ENCODE measurements around the gene CAMK4. TPM values are rescaled to one million over a fixed set of nuclear protein-coding genes. Genes with fewer than 3 reads are reported as not detected.
A peak's percentile ranks its signal among the peaks of the same experiment; 100 is the strongest.
"Not testable (repeated sequence)": the region's sequence is repeated elsewhere in the genome, so short reads cannot be mapped to it uniquely, and the experiment has no call there.

The CAMK4 gene
- total and polyA plus RNA-seq, 5 donors from 2014 or later: 85.3 to 167 (median 106) TPM

GRCh38 chr5:111257610-111258009, 33.4 kb downstream of the CAMK4 start:
- peaks cover 57% of the 10 kb centered on the region for H3K4me1 ChIP-seq (ENCODE audit: control insufficient read depth, insufficient read depth, low read length, poor library complexity, severe bottlenecking)

GRCh38 chr5:111259636-111260035, 35.5 kb downstream of the CAMK4 start:
- Histone ChIP-seq H3K4me3 (ENCODE audit: low read depth, low read length) (no peak overlapping the region), H3K9me3 (ENCODE audit: control insufficient read depth in 2 of 2, low read length in 2 of 2) (peaks cover 1 to 7% of the 10 kb centered on the region in 2 experiments), H3K36me3 (ENCODE audit: control insufficient read depth, insufficient read depth, low read length) (peaks cover 4% of the 10 kb centered on the region), H3K4me1 (ENCODE audit: control insufficient read depth, insufficient read depth, low read length, poor library complexity, severe bottlenecking) (peaks cover 37% of the 10 kb centered on the region), H3K27me3 (ENCODE audit: control insufficient read depth, insufficient read depth, low read length) (no peaks in the 10 kb centered on the region), H3K27ac (ENCODE audit: insufficient read depth, low read length, poor library complexity, severe bottlenecking) (no peak overlapping the region)
- no peak overlapping the region for H3K27ac Mint-ChIP-seq
- H3K4me1 Mint-ChIP-seq: peaks cover 25 to 45% (median 43%) of the 10 kb centered on the region in 4 donors
- H3K4me3 Mint-ChIP-seq: no peak overlapping the region
- peaks cover 0 to 5% (median 0%) of the 10 kb centered on the region in 7 donors for H3K9me3 Mint-ChIP-seq
- no peak for DNase-seq
- H3K27me3 Mint-ChIP-seq: no peaks in the 10 kb centered on the region
- ATAC-seq (ENCODE audit: low read depth in 2 of 2): no peak
- H3K36me3 Mint-ChIP-seq: peaks cover 22% of the 10 kb centered on the region

More at GRCh38 chr5:111257610-111258009, 33.4 kb downstream of the CAMK4 start:
- peak overlapping the region in 1 of 4 donors; percentile 2 for H3K4me3 Mint-ChIP-seq
- not testable (repeated sequence) for H3K4me3 ChIP-seq (ENCODE audit: low read depth, low read length); H3K36me3 Mint-ChIP-seq; H3K36me3 ChIP-seq (ENCODE audit: control insufficient read depth, insufficient read depth, low read length); ATAC-seq (ENCODE audit: low read depth in 2 of 2); H3K27me3 ChIP-seq (ENCODE audit: control insufficient read depth, insufficient read depth, low read length); H3K27me3 Mint-ChIP-seq; DNase-seq; H3K27ac ChIP-seq (ENCODE audit: insufficient read depth, low read length, poor library complexity, severe bottlenecking); H3K9me3 ChIP-seq (ENCODE audit: control insufficient read depth in 2 of 2, low read length in 2 of 2); H3K9me3 Mint-ChIP-seq
- peaks cover 24 to 62% (median 49%) of the 10 kb centered on the region in 4 donors for H3K4me1 Mint-ChIP-seq
- peak overlapping the region in 1 of 3 donors; percentile 8 for H3K27ac Mint-ChIP-seq

- Mint-ChIP-seq H3K9me3 (peaks cover 0 to 5% (median 0%) of the 10 kb centered on the region in 7 donors), H3K4me1 (peaks cover 21 to 52% (median 37%) of the 10 kb centered on the region in 4 donors), H3K27ac (no peak overlapping the region), H3K36me3 (peaks cover 32% of the 10 kb centered on the region), H3K27me3 (no peaks in the 10 kb centered on the region), H3K4me3 (no peak overlapping the region)
- H3K4me1 ChIP-seq (ENCODE audit: control insufficient read depth, insufficient read depth, low read length, poor library complexity, severe bottlenecking): peaks cover 17% of the 10 kb centered on the region
- peaks cover 8% of the 10 kb centered on the region for H3K36me3 ChIP-seq (ENCODE audit: control insufficient read depth, insufficient read depth, low read length)
- ATAC-seq (ENCODE audit: low read depth in 2 of 2) (no peak), DNase-seq (no peak)
- no peak overlapping the region for H3K4me3 ChIP-seq (ENCODE audit: low read depth, low read length)
- no peaks in the 10 kb centered on the region for H3K27me3 ChIP-seq (ENCODE audit: control insufficient read depth, insufficient read depth, low read length)
- peaks cover 2 to 7% of the 10 kb centered on the region in 2 experiments for H3K9me3 ChIP-seq (ENCODE audit: control insufficient read depth in 2 of 2, low read length in 2 of 2)
- no peak overlapping the region for H3K27ac ChIP-seq (ENCODE audit: insufficient read depth, low read length, poor library complexity, severe bottlenecking)
These were observed 37.4 kb downstream of the CAMK4 start for GRCh38 chr5:111261610-111262009.

GRCh38 chr5:111262153-111262552, 38.0 kb downstream of the CAMK4 start:
- Mint-ChIP-seq H3K4me1 (peaks cover 25 to 57% (median 36%) of the 10 kb centered on the region in 4 donors), H3K4me3 (no peak overlapping the region), H3K27ac (no peak overlapping the region), H3K27me3 (no peaks in the 10 kb centered on the region), H3K36me3 (peaks cover 30% of the 10 kb centered on the region), H3K9me3 (peaks cover 0 to 5% (median 0%) of the 10 kb centered on the region in 7 donors)
- ATAC-seq (ENCODE audit: low read depth in 2 of 2) (no peak), DNase-seq (no peak)
- no peaks in the 10 kb centered on the region for H3K27me3 ChIP-seq (ENCODE audit: control insufficient read depth, insufficient read depth, low read length)
- H3K36me3 ChIP-seq (ENCODE audit: control insufficient read depth, insufficient read depth, low read length): peaks cover 13% of the 10 kb centered on the region
- H3K4me1 ChIP-seq (ENCODE audit: control insufficient read depth, insufficient read depth, low read length, poor library complexity, severe bottlenecking): peaks cover 14% of the 10 kb centered on the region
- H3K27ac ChIP-seq (ENCODE audit: insufficient read depth, low read length, poor library complexity, severe bottlenecking): no peak overlapping the region
- H3K9me3 ChIP-seq (ENCODE audit: control insufficient read depth in 2 of 2, low read length in 2 of 2): peaks cover 2 to 3% of the 10 kb centered on the region in 2 experiments
- no peak overlapping the region for H3K4me3 ChIP-seq (ENCODE audit: low read depth, low read length)

- Histone ChIP-seq H3K4me3 (ENCODE audit: low read depth, low read length) (no peak overlapping the region), H3K27ac (ENCODE audit: insufficient read depth, low read length, poor library complexity, severe bottlenecking) (no peak overlapping the region), H3K4me1 (ENCODE audit: control insufficient read depth, insufficient read depth, low read length, poor library complexity, severe bottlenecking) (peaks cover 14% of the 10 kb centered on the region), H3K36me3 (ENCODE audit: control insufficient read depth, insufficient read depth, low read length) (peaks cover 13% of the 10 kb centered on the region), H3K27me3 (ENCODE audit: control insufficient read depth, insufficient read depth, low read length) (no peaks in the 10 kb centered on the region), H3K9me3 (ENCODE audit: control insufficient read depth in 2 of 2, low read length in 2 of 2) (peaks cover 0 to 2% of the 10 kb centered on the region in 2 experiments)
- Mint-ChIP-seq H3K36me3 (peaks cover 30% of the 10 kb centered on the region), H3K4me3 (peak overlapping the region in 2 of 4 donors; percentile 1 to 23), H3K9me3 (peaks cover 0 to 3% (median 0%) of the 10 kb centered on the region in 7 donors), H3K27me3 (no peaks in the 10 kb centered on the region), H3K4me1 (peaks cover 25 to 59% (median 32%) of the 10 kb centered on the region in 4 donors), H3K27ac (peak overlapping the region in 1 of 3 donors; percentile 44)
- ATAC-seq (ENCODE audit: low read depth in 2 of 2) (no peak), DNase-seq (no peak)
These were observed 38.6 kb downstream of the CAMK4 start for GRCh38 chr5:111262815-111263214.

- Histone ChIP-seq H3K9me3 (ENCODE audit: control insufficient read depth in 2 of 2, low read length in 2 of 2) (peaks cover 2 to 5% of the 10 kb centered on the region in 2 experiments), H3K36me3 (ENCODE audit: control insufficient read depth, insufficient read depth, low read length) (peaks cover 25% of the 10 kb centered on the region), H3K4me1 (ENCODE audit: control insufficient read depth, insufficient read depth, low read length, poor library complexity, severe bottlenecking) (peaks cover 8% of the 10 kb centered on the region), H3K4me3 (ENCODE audit: low read depth, low read length) (no peak overlapping the region), H3K27me3 (ENCODE audit: control insufficient read depth, insufficient read depth, low read length) (no peaks in the 10 kb centered on the region), H3K27ac (ENCODE audit: insufficient read depth, low read length, poor library complexity, severe bottlenecking) (no peak overlapping the region)
- H3K27ac Mint-ChIP-seq: peak overlapping the region in 2 of 3 donors; percentile 12 to 42
- peaks cover 52% of the 10 kb centered on the region for H3K36me3 Mint-ChIP-seq
- no peaks in the 10 kb centered on the region for H3K27me3 Mint-ChIP-seq
- H3K4me3 Mint-ChIP-seq: no peak overlapping the region
- ATAC-seq (ENCODE audit: low read depth in 2 of 2) (no peak), DNase-seq (no peak)
- H3K4me1 Mint-ChIP-seq: peaks cover 27 to 75% (median 51%) of the 10 kb centered on the region in 4 donors
- H3K9me3 Mint-ChIP-seq: peaks cover 0 to 10% (median 1%) of the 10 kb centered on the region in 7 donors
These were observed 42.3 kb downstream of the CAMK4 start for GRCh38 chr5:111266491-111266890.

- Histone ChIP-seq H3K4me1 (ENCODE audit: control insufficient read depth, insufficient read depth, low read length, poor library complexity, severe bottlenecking) (no peaks in the 10 kb centered on the region), H3K9me3 (ENCODE audit: control insufficient read depth in 2 of 2, low read length in 2 of 2) (peaks cover 2 to 5% of the 10 kb centered on the region in 2 experiments), H3K4me3 (ENCODE audit: low read depth, low read length) (no peak overlapping the region), H3K36me3 (ENCODE audit: control insufficient read depth, insufficient read depth, low read length) (peaks cover 25% of the 10 kb centered on the region), H3K27ac (ENCODE audit: insufficient read depth, low read length, poor library complexity, severe bottlenecking) (no peak overlapping the region), H3K27me3 (ENCODE audit: control insufficient read depth, insufficient read depth, low read length) (no peaks in the 10 kb centered on the region)
- peak overlapping the region in 1 of 3 donors; percentile 54 for H3K27ac Mint-ChIP-seq
- no peaks in the 10 kb centered on the region for H3K27me3 Mint-ChIP-seq
- no peak overlapping the region for H3K4me3 Mint-ChIP-seq
- H3K4me1 Mint-ChIP-seq: peaks cover 40 to 81% (median 65%) of the 10 kb centered on the region in 4 donors
- peaks cover 50% of the 10 kb centered on the region for H3K36me3 Mint-ChIP-seq
- ATAC-seq (ENCODE audit: low read depth in 2 of 2): no peak
- DNase-seq: no peak
- peaks cover 0 to 10% (median 1%) of the 10 kb centered on the region in 7 donors for H3K9me3 Mint-ChIP-seq
These were observed 44.1 kb downstream of the CAMK4 start for GRCh38 chr5:111268300-111268699.

GRCh38 chr5:111271885-111272284, 47.7 kb downstream of the CAMK4 start:
- peaks cover 23% of the 10 kb centered on the region for H3K36me3 Mint-ChIP-seq
- Histone ChIP-seq H3K27me3 (ENCODE audit: control insufficient read depth, insufficient read depth, low read length) (no peaks in the 10 kb centered on the region), H3K27ac (ENCODE audit: insufficient read depth, low read length, poor library complexity, severe bottlenecking) (no peak overlapping the region), H3K4me3 (ENCODE audit: low read depth, low read length) (no peak overlapping the region), H3K4me1 (ENCODE audit: control insufficient read depth, insufficient read depth, low read length, poor library complexity, severe bottlenecking) (peaks cover 5% of the 10 kb centered on the region), H3K36me3 (ENCODE audit: control insufficient read depth, insufficient read depth, low read length) (peaks cover 14% of the 10 kb centered on the region), H3K9me3 (ENCODE audit: control insufficient read depth in 2 of 2, low read length in 2 of 2) (peaks cover 0 to 5% of the 10 kb centered on the region in 2 experiments)
- no peaks in the 10 kb centered on the region for H3K27me3 Mint-ChIP-seq
- peak overlapping the region in 1 of 3 donors; percentile 34 for H3K27ac Mint-ChIP-seq
- DNase-seq (no peak), ATAC-seq (ENCODE audit: low read depth in 2 of 2) (no peak)
- H3K4me1 Mint-ChIP-seq: peaks cover 49 to 75% (median 62%) of the 10 kb centered on the region in 4 donors
- H3K4me3 Mint-ChIP-seq: no peak overlapping the region
- H3K9me3 Mint-ChIP-seq: peaks cover 0 to 10% (median 0%) of the 10 kb centered on the region in 7 donors
